SKM-1 (cell line): ENCODE measurements around the gene HOXC6.

Experiments
- DNase-seq: peaks from one replicate; lab custom pipeline; 2025; ENCODE audit not compliant: unreplicated experiment; lab: John Stamatoyannopoulos, UW

HOXC6 gene

GRCh38 chr12:54028314-54029201 lies at the start of gene HOXC6:
TSS of gene HOXC6 (plus strand) at chr12:54028440. CDS start at chr12:54028522, 82 bp downstream.
- no peak for DNase-seq

- no peak for DNase-seq
Observed at GRCh38 chr12:53978477-53979356, 49.5 kb upstream of the HOXC6 start.

- DNase-seq: no peak
Observed at GRCh38 chr12:53980104-53980801, 48.0 kb upstream of the HOXC6 start.

GRCh38 chr12:53980802-53981496 lies 47.3 kb upstream of the HOXC6 start:
- no peak for DNase-seq

GRCh38 chr12:53981634-53982565 lies 46.3 kb upstream of the HOXC6 start:
- DNase-seq: no peak

- no peak for DNase-seq
Observed at GRCh38 chr12:53982648-53983567, 45.3 kb upstream of the HOXC6 start.

GRCh38 chr12:53983568-53983949 lies 44.7 kb upstream of the HOXC6 start:
- no peak for DNase-seq

- DNase-seq: no peak
Observed at GRCh38 chr12:53983950-53984572, 44.2 kb upstream of the HOXC6 start.

GRCh38 chr12:53984901-53985691 lies 43.1 kb upstream of the HOXC6 start, which contains the start of gene HOXC10:
TSS of gene HOXC10 (plus strand) at chr12:53985146. CDS start at chr12:53985260, 114 bp downstream.
- no peak for DNase-seq

- DNase-seq: no peak
Observed at GRCh38 chr12:53985692-53985993, 42.6 kb upstream of the HOXC6 start.

- no peak for DNase-seq
Observed at GRCh38 chr12:53985994-53986685, 42.1 kb upstream of the HOXC6 start.

- no peak for DNase-seq
Observed at GRCh38 chr12:53986686-53987483, 41.4 kb upstream of the HOXC6 start.

- DNase-seq: no peak
Observed at GRCh38 chr12:53987787-53988230, 40.4 kb upstream of the HOXC6 start.

- no peak for DNase-seq
Observed at GRCh38 chr12:53988541-53989226, 39.6 kb upstream of the HOXC6 start.
